ENCODE measurements around the gene KIAA0232.

DNA sequence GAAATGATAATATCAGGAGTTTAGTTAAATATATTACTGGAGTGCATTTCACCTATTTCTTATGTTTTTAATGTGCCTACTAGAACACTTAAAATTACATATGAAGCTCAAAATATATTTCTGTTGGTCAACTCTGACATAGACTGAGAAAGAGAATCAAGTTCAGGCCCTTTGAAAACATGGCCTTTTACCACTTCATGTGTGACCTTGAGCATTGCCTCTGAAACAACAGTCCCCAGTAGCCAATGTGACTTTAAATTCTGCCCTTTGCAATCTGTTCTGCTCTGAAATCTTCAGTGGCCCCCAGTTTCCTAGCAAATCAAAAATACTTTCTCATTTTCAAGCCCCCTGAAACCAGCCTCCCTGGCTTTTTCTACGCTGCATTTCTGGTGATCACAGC lies 77.0 kb downstream of the KIAA0232 start:
- TF ChIP-seq POLR2A (IDR thresholded peaks at IDR 0.05; ENCODE audit: low read depth, low read length) = no peak
- TF ChIP-seq POLR2AphosphoS5 (IDR thresholded peaks at IDR 0.05; ENCODE audit: low read depth, low read length) = no peak
